Spinal cord (tissue), 10 donors: ENCODE measurements around the gene LRPAP1. TPM values are rescaled to one million over a fixed set of nuclear protein-coding genes. Genes with fewer than 3 reads are reported as not detected.
"Not testable (repeated sequence)": the region's sequence is repeated elsewhere in the genome, so short reads cannot be mapped to it uniquely, and the experiment has no call there.

Experiments
- DNase-seq, 6 donors: peaks; one replicate each; pipeline versions ENCODE4 v3.0.0 to v3.0.0-alpha.2; 2013 to 2015; ENCODE audit warnings: low spot score in 6 of 6, low read depth in 4 of 6
- H3K27ac ChIP-seq: one replicate; pipeline ENCODE4 v1.5.1; 2013; ENCODE audit warnings: low read depth, low read length, control low read depth
- H3K27me3 ChIP-seq: one replicate; pipeline ENCODE4 v1.6.1; 2013; ENCODE audit warnings: low read length; ENCODE audit not compliant: control insufficient read depth, insufficient read depth
- H3K36me3 ChIP-seq: one replicate; pipeline ENCODE4 v1.6.1; 2013; ENCODE audit warnings: low read length; ENCODE audit not compliant: control insufficient read depth, insufficient read depth
- H3K4me1 ChIP-seq: one replicate; pipeline ENCODE4 v1.6.1; 2013; ENCODE audit warnings: low read length; ENCODE audit not compliant: control insufficient read depth, insufficient read depth
- H3K4me3 ChIP-seq: one replicate; pipeline ENCODE4 v1.5.1; 2013; ENCODE audit warnings: low read depth, low read length, control low read depth
- H3K9me3 ChIP-seq: one replicate; pipeline ENCODE4 v1.6.1; 2013; ENCODE audit warnings: low read length; ENCODE audit not compliant: control insufficient read depth, insufficient read depth
- WGBS: methylation state at CpG from one replicate; pipeline ENCODE4 v1.1.5; 2013; ENCODE audit warnings: missing lambda C conversion rate; ENCODE audit not compliant: insufficient coverage; 5-methylcytosine and 5-hydroxymethylcytosine counted together
- polyA plus RNA-seq, 2 donors: library from polyadenylated mRNA; unstranded; fragments of 120-200 nt; gene quantifications; one replicate each; pipeline ENCODE4 v1.2.1, GENCODE V29; 2013; ENCODE audit not compliant: insufficient read length in 2 of 2
- total RNA-seq, 2 donors: library from RNA; depleted of rRNA in 1 of 2; stranded (reverse); fragments of 120-200 nt in 1 of 2; fragments of >200 nt in 1 of 2; gene quantifications; one replicate each; pipeline versions ENCODE4 v1.2.3 to v1.2.4, GENCODE V29; 2013 to 2014
- donor health status: healthy.

Gene LRPAP1
- total and polyA plus RNA-seq, 4 donors: 47.1 to 201 (median 139) TPM

- H3K27me3 ChIP-seq: peaks cover 11% of the 10 kb centered on the region
- 81% methylated on average over 3 of the region's 5 CpGs for WGBS
- H3K36me3 ChIP-seq, H3K4me3 ChIP-seq, DNase-seq, H3K27ac ChIP-seq, H3K9me3 ChIP-seq: not testable (repeated sequence)
- peaks cover 18% of the 10 kb centered on the region for H3K4me1 ChIP-seq
These were observed 73.1 kb downstream of the LRPAP1 start for GRCh38 chr4:3459156-3459555.

DNA sequence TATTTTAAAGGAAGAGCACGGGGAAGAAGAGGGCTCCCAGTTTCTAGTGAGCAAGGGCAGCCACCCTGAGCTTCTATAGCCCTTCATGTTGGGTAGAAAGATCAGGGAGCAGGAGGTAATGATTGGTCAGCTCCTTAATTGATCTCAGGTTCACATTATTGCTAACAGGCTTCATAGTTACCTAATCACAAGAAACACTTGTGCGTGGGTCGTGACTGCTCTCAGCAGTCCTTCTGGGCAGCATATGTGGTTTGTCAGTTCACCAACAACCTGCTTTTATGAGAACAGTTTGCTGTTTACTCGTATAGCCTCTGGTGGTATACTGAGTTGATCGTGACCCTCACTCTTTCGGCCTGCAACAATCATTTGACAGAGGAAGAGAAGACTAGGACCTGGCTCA is 73.9 kb downstream of the LRPAP1 start:
- no peaks in the 10 kb centered on the region for H3K36me3 ChIP-seq
- peaks cover 1% of the 10 kb centered on the region for H3K9me3 ChIP-seq
- peaks cover 4% of the 10 kb centered on the region for H3K27me3 ChIP-seq
- DNase-seq: no peak
- WGBS: 84% methylated on average over 4 of the region's 6 CpGs
- no peak overlapping the region for H3K27ac ChIP-seq
- H3K4me3 ChIP-seq: no peak overlapping the region
- peaks cover 13% of the 10 kb centered on the region for H3K4me1 ChIP-seq

DNA sequence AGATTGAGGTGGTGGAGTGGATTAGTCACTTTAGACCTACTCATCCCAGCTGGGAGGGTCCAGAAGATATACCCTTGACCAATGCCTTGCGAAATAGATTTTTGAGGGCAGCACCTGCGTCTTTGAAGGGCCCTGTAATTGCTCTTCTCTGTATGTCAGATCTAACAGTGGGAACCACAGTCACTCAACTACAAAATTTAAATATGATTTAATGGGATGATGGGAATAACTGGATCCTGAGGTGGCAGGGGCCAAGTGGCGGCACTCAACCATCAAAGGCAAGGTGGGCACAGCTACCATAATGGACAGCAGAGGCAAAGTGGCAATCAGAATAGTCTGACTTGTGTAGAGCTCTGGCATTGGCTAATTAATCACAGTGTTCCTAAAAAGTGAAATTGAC is 76.6 kb downstream of the LRPAP1 start:
- H3K4me1 ChIP-seq: not testable (repeated sequence)
- 100% methylated on average over 2 of the region's 3 CpGs for WGBS

More for the DNA sequence above, 76.6 kb downstream of the LRPAP1 start:
- not testable (repeated sequence) for H3K27me3 ChIP-seq, H3K36me3 ChIP-seq, H3K4me3 ChIP-seq, H3K9me3 ChIP-seq, DNase-seq, H3K27ac ChIP-seq

Other genes starting within 250 kb of the LRPAP1 start
- gene RGS12, start 239.4 kb downstream of the LRPAP1 start, total RNA-seq: 10 to 100 TPM; 30.8 to 44.6 TPM
- gene RGS12, start 239.4 kb downstream of the LRPAP1 start, polyA plus RNA-seq: 10 to 100 TPM; 77.3 to 96.3 TPM
- 1 to 10 TPM in 1 of 2 donors, under 1 TPM in 1; 0.40 to 1.8 TPM for gene HGFAC, start 90.5 kb downstream of the LRPAP1 start, total RNA-seq
- 1 to 10 TPM; 5.2 to 6.1 TPM for gene HGFAC, start 90.5 kb downstream of the LRPAP1 start, polyA plus RNA-seq
- 1 to 10 TPM in 1 of 2 donors, under 1 TPM in 1; 0.40 to 2.6 TPM for gene DOK7, start 69.1 kb downstream of the LRPAP1 start, total RNA-seq
- gene DOK7, start 69.1 kb downstream of the LRPAP1 start, polyA plus RNA-seq: 1 to 10 TPM; 1.1 to 2.2 TPM
- gene ADRA2C, start 234.0 kb upstream of the LRPAP1 start, total RNA-seq: 1 to 10 TPM; 2.3 to 7.5 TPM
- 1 to 10 TPM; 3.7 to 5.3 TPM for gene ADRA2C, start 234.0 kb upstream of the LRPAP1 start, polyA plus RNA-seq